Measurements from ENCODE around the gene COL6A1.

The COL6A1 gene

GRCh38 chr21:45981151-45982091 lies at the start of gene COL6A1:
Gene COL6A1, plus strand, starts transcription at chr21:45981770. Its CDS starts 81 bp downstream, at chr21:45981851.
- DNase-seq = peak; percentile 97

GRCh38 chr21:45932922-45933502 lies 48.6 kb upstream of the COL6A1 start:
- no peak for DNase-seq

GRCh38 chr21:45934085-45934484 lies 47.5 kb upstream of the COL6A1 start:
- DNase-seq = no peak

- no peak for DNase-seq
Measured at GRCh38 chr21:45934554-45934953, 47.0 kb upstream of the COL6A1 start.

- DNase-seq = no peak
Measured at GRCh38 chr21:45935628-45936027, 45.9 kb upstream of the COL6A1 start.

- no peak for DNase-seq
Measured at GRCh38 chr21:45937721-45938452, 43.7 kb upstream of the COL6A1 start.

- DNase-seq = no peak
Measured at GRCh38 chr21:45938453-45938755, 43.2 kb upstream of the COL6A1 start.

- DNase-seq = no peak
Measured at GRCh38 chr21:45938811-45939520, 42.6 kb upstream of the COL6A1 start.

- DNase-seq = no peak
Measured at GRCh38 chr21:45939521-45940045, 42.0 kb upstream of the COL6A1 start.

GRCh38 chr21:45940091-45940490 lies 41.5 kb upstream of the COL6A1 start:
- DNase-seq = no peak

GRCh38 chr21:45940621-45941337 lies 40.8 kb upstream of the COL6A1 start:
- DNase-seq = peak; percentile 43

GRCh38 chr21:45941338-45941710 lies 40.2 kb upstream of the COL6A1 start:
- peak; percentile 42 for DNase-seq

GRCh38 chr21:45941717-45942546 lies 39.6 kb upstream of the COL6A1 start:
- no peak for DNase-seq

- DNase-seq = peak; percentile 49
Measured at GRCh38 chr21:45942755-45943629, 38.6 kb upstream of the COL6A1 start.

GRCh38 chr21:45943630-45944540 lies 37.7 kb upstream of the COL6A1 start:
- peak; percentile 41 for DNase-seq

GRCh38 chr21:45944601-45945000 lies 37.0 kb upstream of the COL6A1 start:
- peak; percentile 47 for DNase-seq

GRCh38 chr21:45945066-45945867 lies 36.3 kb upstream of the COL6A1 start:
- DNase-seq = peak; percentile 40

- DNase-seq = no peak
Measured at GRCh38 chr21:45945868-45946210, 35.7 kb upstream of the COL6A1 start.

Measured in islet precursor cell (in vitro differentiated cells).